HepG2 (cell line): ENCODE data around the gene TARBP2.
A peak's percentile ranks its signal among the peaks of the same experiment; 100 is the strongest.

Experiments
- ADNP ChIP-seq: sonication (generic); formaldehyde crosslinking; IDR thresholded peaks from 2 replicates; pipeline ENCODE4 v1.4.0; 2020; ENCODE audit warnings: missing genetic modification reagents
- CTCF ChIP-seq: sonication (generic); formaldehyde crosslinking; IDR thresholded peaks from 2 replicates; pipeline ENCODE4 v1.5.0; 2020; ENCODE audit warnings: mild to moderate bottlenecking, missing genetic modification reagents, moderate library complexity
- ISX ChIP-seq: sonication (generic); formaldehyde crosslinking; conservative IDR thresholded peaks from 2 replicates; pipeline ENCODE4 v1.5.0; 2020; ENCODE audit warnings: missing genetic modification reagents
- POLR2A ChIP-seq, 2 experiments: IDR thresholded peaks; 2 replicates each; pipeline ENCODE4 v1.6.1; 2011; ENCODE audit warnings: low read depth in 2 of 2, low read length in 2 of 2, mild to moderate bottlenecking in 1 of 2, moderate library complexity in 1 of 2; ENCODE audit not compliant: insufficient read depth in 1 of 2
- RAD21 ChIP-seq: fragments of 450-650 bp; formaldehyde crosslinking; IDR thresholded peaks from 2 replicates; pipeline ENCODE4 v1.5.0; 2020; ENCODE audit warnings: mild to moderate bottlenecking
- RARG ChIP-seq: sonication (generic); formaldehyde crosslinking; IDR thresholded peaks from 2 replicates; pipeline ENCODE4 v1.4.0; 2020; ENCODE audit warnings: low read depth, mild to moderate bottlenecking, missing genetic modification reagents
- SMARCC2 ChIP-seq: fragments of 450-650 bp; IDR thresholded peaks from 2 replicates; pipeline ENCODE4 v1.6.1; 2017; ENCODE audit warnings: antibody characterized with exemption, mild to moderate bottlenecking
- TFDP2 ChIP-seq: sonication (generic); formaldehyde crosslinking; IDR thresholded peaks from 2 replicates; pipeline ENCODE4 v1.4.0; 2020; ENCODE audit warnings: missing genetic modification reagents
- TP53 ChIP-seq: sonication (generic); formaldehyde crosslinking; conservative IDR thresholded peaks from 2 replicates; pipeline ENCODE4 v1.4.0; 2020; ENCODE audit warnings: missing genetic modification reagents
- ZNF12 ChIP-seq: sonication (generic); formaldehyde crosslinking; IDR thresholded peaks from 2 replicates; pipeline ENCODE4 v1.5.0; 2020; ENCODE audit warnings: missing genetic modification reagents
- ZNF441 ChIP-seq: sonication (generic); formaldehyde crosslinking; IDR thresholded peaks from 2 replicates; pipeline ENCODE4 v1.7.0; 2021; ENCODE audit warnings: missing genetic modification reagents, borderline replicate concordance
- ZNF598 ChIP-seq: sonication (generic); formaldehyde crosslinking; IDR thresholded peaks from 2 replicates; pipeline ENCODE4 v1.5.1; 2020; ENCODE audit warnings: mild to moderate bottlenecking, missing genetic modification reagents, borderline replicate concordance
- ZNF660 ChIP-seq: sonication (generic); formaldehyde crosslinking; IDR thresholded peaks from 2 replicates; pipeline ENCODE4 v1.5.1; 2020; ENCODE audit warnings: mild to moderate bottlenecking, low read depth, missing genetic modification reagents, borderline replicate concordance
- TF ChIP-seq, protein P1 (sequence below): conservative IDR thresholded peaks from 2 replicates; pipeline ENCODE4 v1.6.1; 2018; ENCODE audit warnings: missing genetic modification reagents

DNA sequence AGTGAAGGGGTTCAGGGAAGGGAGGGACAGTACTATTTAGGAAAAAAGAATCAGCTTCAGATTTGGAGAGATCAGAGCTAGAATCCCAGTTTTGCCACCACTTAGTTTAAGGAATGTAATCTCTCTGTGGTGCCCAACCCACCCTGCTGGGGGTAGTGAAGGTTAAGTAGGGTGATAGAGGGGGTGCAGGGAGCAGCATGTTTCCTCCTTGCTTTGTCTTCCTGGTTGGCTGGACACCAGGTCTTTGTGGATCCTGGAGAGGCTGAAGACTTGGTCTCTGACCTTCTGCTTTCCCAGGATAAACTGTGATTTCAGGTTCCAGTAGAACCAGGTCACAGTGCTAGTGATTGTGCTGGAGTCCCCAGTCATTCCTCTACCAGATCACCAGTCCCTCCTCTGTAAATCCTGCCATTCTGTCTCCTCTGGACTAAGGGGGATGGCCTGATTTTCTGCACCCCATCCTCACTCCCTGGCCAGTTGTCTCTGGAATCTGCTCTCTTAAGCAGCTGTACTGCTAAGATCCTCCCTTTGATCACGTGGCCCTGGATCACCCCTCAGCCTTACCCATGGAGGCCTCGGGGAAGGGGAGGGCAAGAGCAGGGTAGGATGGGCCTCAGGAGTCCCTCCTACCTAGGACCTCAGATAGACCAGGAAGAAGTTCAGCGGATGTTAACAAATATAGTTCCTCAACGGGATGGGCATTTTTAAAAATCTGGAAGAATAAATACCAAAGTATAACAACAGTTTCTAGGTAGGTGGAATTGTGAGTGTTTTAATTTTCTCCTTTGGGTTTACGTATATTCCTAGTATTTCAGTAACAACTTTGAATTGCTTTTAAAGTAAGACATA is 5.0 kb upstream of the TARBP2 start:
- TF ChIP-seq TP53 (CRISPR knock-in tag) (no peak), ZNF441 (CRISPR knock-in tag) (no peak), RARG (no peak), CTCF (CRISPR knock-in tag) (no peak), ZNF660 (CRISPR knock-in tag) (no peak), SMARCC2 (no peak), POLR2A (IDR thresholded peaks at IDR 0.05; ENCODE audit: insufficient read depth in 1 of 2, low read depth in 2 of 2, low read length in 2 of 2) (peak in 1 of 2 experiments; percentile 31; a peak in 1 of 4 replicates), ZNF598 (CRISPR knock-in tag) (no peak), RAD21 (no peak), ISX (CRISPR knock-in tag) (no peak), TFDP2 (no peak), ZNF12 (CRISPR knock-in tag) (no peak), ADNP (CRISPR knock-in tag) (no peak)
- TF ChIP-seq, protein P1, sequence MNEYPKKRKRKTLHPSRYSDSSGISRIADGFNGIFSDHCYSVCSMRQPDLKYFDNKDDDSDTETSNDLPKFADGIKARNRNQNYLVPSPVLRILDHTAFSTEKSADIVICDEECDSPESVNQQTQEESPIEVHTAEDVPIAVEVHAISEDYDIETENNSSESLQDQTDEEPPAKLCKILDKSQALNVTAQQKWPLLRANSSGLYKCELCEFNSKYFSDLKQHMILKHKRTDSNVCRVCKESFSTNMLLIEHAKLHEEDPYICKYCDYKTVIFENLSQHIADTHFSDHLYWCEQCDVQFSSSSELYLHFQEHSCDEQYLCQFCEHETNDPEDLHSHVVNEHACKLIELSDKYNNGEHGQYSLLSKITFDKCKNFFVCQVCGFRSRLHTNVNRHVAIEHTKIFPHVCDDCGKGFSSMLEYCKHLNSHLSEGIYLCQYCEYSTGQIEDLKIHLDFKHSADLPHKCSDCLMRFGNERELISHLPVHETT (CRISPR knock-in tag): no peak
